HG03097 (cell line): ENCODE measurements around the gene TCF7L2.

Source experiments
- ATAC-seq: cut with Tn5 transposase; IDR thresholded peaks from one replicate; pipeline ENCODE4 v1.9.1; 2021; ENCODE audit not compliant: unreplicated experiment, low FRiP score

The TCF7L2 gene

GRCh38 chr10:112949875-112950507, at the start of gene TCF7L2:
Gene TCF7L2, plus strand, starts transcription at chr10:112950247. Its CDS starts 510 bp downstream, at chr10:112950757.
- no peak for ATAC-seq

- ATAC-seq, result no peak
Observed at GRCh38 chr10:112902730-112903129, 47.3 kb upstream of the TCF7L2 start.

- no peak for ATAC-seq
Observed at GRCh38 chr10:112904000-112904399, 46.0 kb upstream of the TCF7L2 start.

- ATAC-seq, result no peak
Observed at GRCh38 chr10:112906945-112907344, 43.1 kb upstream of the TCF7L2 start.

GRCh38 chr10:112907893-112908292, 42.2 kb upstream of the TCF7L2 start:
- ATAC-seq, result no peak

- ATAC-seq, result no peak
Observed at GRCh38 chr10:112911206-112911605, 38.8 kb upstream of the TCF7L2 start.

GRCh38 chr10:112912410-112912928, 37.6 kb upstream of the TCF7L2 start:
- no peak for ATAC-seq

- ATAC-seq, result no peak
Observed at GRCh38 chr10:112913255-112913654, 36.8 kb upstream of the TCF7L2 start.

- ATAC-seq, result no peak
Observed at GRCh38 chr10:112913661-112914287, 36.3 kb upstream of the TCF7L2 start.

- no peak for ATAC-seq
Observed at GRCh38 chr10:112914288-112914952, 35.6 kb upstream of the TCF7L2 start.

GRCh38 chr10:112915590-112916572, 34.2 kb upstream of the TCF7L2 start:
- ATAC-seq, result no peak

GRCh38 chr10:112917681-112918080, 32.4 kb upstream of the TCF7L2 start:
- ATAC-seq, result no peak

- no peak for ATAC-seq
Observed at GRCh38 chr10:112918771-112919170, 31.3 kb upstream of the TCF7L2 start.

GRCh38 chr10:112919721-112920120, 30.3 kb upstream of the TCF7L2 start:
- ATAC-seq, result no peak

- ATAC-seq, result no peak
Observed at GRCh38 chr10:112926906-112927688, 22.9 kb upstream of the TCF7L2 start.

GRCh38 chr10:112927980-112928379, 22.1 kb upstream of the TCF7L2 start:
- no peak for ATAC-seq

- no peak for ATAC-seq
Observed at GRCh38 chr10:112932658-112933057, 17.4 kb upstream of the TCF7L2 start.

- no peak for ATAC-seq
Observed at GRCh38 chr10:112934193-112934592, 15.9 kb upstream of the TCF7L2 start.

- ATAC-seq, result no peak
Observed at GRCh38 chr10:112938808-112939482, 11.1 kb upstream of the TCF7L2 start.
